MM.1S (cell line): ENCODE data around the gene PRF1.

ENCODE experiments used
- DNase-seq: peaks from one replicate; pipeline ENCODE4 v3.0.0-alpha.2; 2015
- H2AFZ ChIP-seq: fragments of 300-600 bp; sonication (generic); 2 replicates; pipeline ENCODE4 v1.6.0; 2016; ENCODE audit warnings: antibody characterized with exemption, low read length
- H3F3A ChIP-seq: fragments of 300-600 bp; sonication (generic); 2 replicates; pipeline ENCODE4 v1.6.1; 2016; ENCODE audit warnings: mild to moderate bottlenecking, antibody characterized with exemption, low read length, moderate library complexity, mixed read lengths; ENCODE audit not compliant: insufficient read depth
- H3K27ac ChIP-seq: fragments of 300-600 bp; sonication (generic); 2 replicates; pipeline ENCODE4 v1.5.1; 2016; ENCODE audit warnings: mild to moderate bottlenecking, low read length
- H3K27me3 ChIP-seq: fragments of 300-600 bp; sonication (generic); replicated peaks from 2 replicates; pipeline ENCODE4 v1.6.0; 2016; ENCODE audit warnings: low read length; ENCODE audit not compliant: insufficient read depth
- H3K36me3 ChIP-seq: fragments of 300-600 bp; sonication (generic); replicated peaks from 2 replicates; pipeline ENCODE4 v1.6.1; 2016; ENCODE audit warnings: mild to moderate bottlenecking, low read length, mixed read lengths; ENCODE audit not compliant: insufficient read depth
- H3K4me1 ChIP-seq: fragments of 300-600 bp; sonication (generic); 2 replicates; pipeline ENCODE4 v1.6.1; 2016; ENCODE audit warnings: low read length, mixed read lengths
- H3K4me2 ChIP-seq: fragments of 300-600 bp; sonication (generic); 2 replicates; pipeline ENCODE4 v1.6.0; 2016; ENCODE audit warnings: low read depth, low read length
- H3K4me3 ChIP-seq: fragments of 300-600 bp; sonication (generic); 2 replicates; pipeline ENCODE4 v1.5.1; 2016; ENCODE audit warnings: low read length, mixed read lengths
- H3K79me2 ChIP-seq: fragments of 300-600 bp; sonication (generic); 2 replicates; pipeline ENCODE4 v1.6.1; 2016; ENCODE audit warnings: mixed run types, low read length, mixed read lengths
- H3K9ac ChIP-seq: fragments of 300-600 bp; sonication (generic); 2 replicates; pipeline ENCODE4 v1.6.1; 2016; ENCODE audit warnings: low read length, mixed read lengths
- H3K9me2 ChIP-seq: fragments of 300-600 bp; sonication (generic); replicated peaks from 2 replicates; pipeline ENCODE4 v1.6.1; 2016; ENCODE audit warnings: mild to moderate bottlenecking, low read length, mixed read lengths; ENCODE audit not compliant: insufficient read depth
- H3K9me3 ChIP-seq: fragments of 300-600 bp; sonication (generic); replicated peaks from 2 replicates; pipeline ENCODE4 v1.6.1; 2016; ENCODE audit warnings: mild to moderate bottlenecking, low read length, mixed read lengths; ENCODE audit not compliant: insufficient read depth
- H4K20me1 ChIP-seq: fragments of 300-600 bp; sonication (generic); 2 replicates; pipeline ENCODE4 v1.6.1; 2016; ENCODE audit warnings: mild to moderate bottlenecking, low read length, moderate library complexity, mixed read lengths; ENCODE audit not compliant: insufficient read depth
- CTCF ChIP-seq: fragments of 300-600 bp; sonication (generic); IDR thresholded peaks from 2 replicates; pipeline ENCODE4 v1.5.1; 2016; ENCODE audit warnings: antibody characterized with exemption, low read length, mixed read lengths
- EZH2 ChIP-seq: fragments of 300-600 bp; sonication (generic); optimal IDR thresholded peaks from 2 replicates; pipeline ENCODE3; 2017; ENCODE audit warnings: low read depth, mild to moderate bottlenecking, antibody characterized with exemption, low read length, mixed read lengths
- EZH2phosphoT487 ChIP-seq: fragments of 300-600 bp; sonication (generic); IDR thresholded peaks from 2 replicates; pipeline ENCODE4 v1.6.1; 2018; ENCODE audit warnings: antibody characterized with exemption, low read length

The PRF1 gene

GRCh38 chr10:70562036-70562755 is 40.3 kb downstream of the PRF1 start:
- H3K79me2 ChIP-seq, result 0 out of 2 replicates have a peak, but pooled peaks cover 6% of the 10 kb centered on the region
- H3K9me3 ChIP-seq, result no peaks in the 10 kb centered on the region
- no peak overlapping the region for H3K9ac ChIP-seq
- H4K20me1 ChIP-seq, result no peaks in the 10 kb centered on the region
- H3K36me3 ChIP-seq, result no peaks in the 10 kb centered on the region; the same call in 1 of the 2 replicates
- H2AFZ ChIP-seq, result no peak overlapping the region
- H3F3A ChIP-seq, result no peaks in the 10 kb centered on the region
- H3K27ac ChIP-seq, result no peak overlapping the region
- H3K27me3 ChIP-seq, result no peaks in the 10 kb centered on the region
- DNase-seq, result no peak
- H3K4me1 ChIP-seq, result no peaks in the 10 kb centered on the region
- H3K9me2 ChIP-seq, result no peaks in the 10 kb centered on the region
- no peak overlapping the region for H3K4me3 ChIP-seq
- TF ChIP-seq EZH2 (no peak), EZH2phosphoT487 (no peak), CTCF (no peak)
- H3K4me2 ChIP-seq, result no peak overlapping the region

DNA sequence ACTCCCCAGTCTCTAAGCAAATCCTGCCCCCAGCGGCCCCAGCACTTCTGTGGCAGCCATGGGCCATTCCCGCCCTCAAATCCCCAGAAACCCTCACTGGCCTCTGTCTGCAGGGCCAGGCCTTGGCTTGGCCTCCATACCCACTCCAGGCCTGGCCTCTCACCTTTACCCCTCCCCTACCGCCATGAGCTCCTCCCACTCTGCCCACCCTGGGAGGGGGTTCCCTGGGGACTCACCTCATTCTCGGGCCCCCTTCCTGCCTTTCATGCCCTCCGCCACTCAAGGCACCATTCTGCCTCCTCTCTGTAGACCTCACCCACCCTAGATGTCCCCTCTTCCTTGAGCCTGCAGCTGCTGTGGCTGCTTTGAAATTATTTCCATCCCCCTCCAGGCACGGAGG is 41.0 kb downstream of the PRF1 start:
- no peak overlapping the region for H3K9ac ChIP-seq
- H3K4me2 ChIP-seq, result no peak overlapping the region
- no peak overlapping the region for H2AFZ ChIP-seq
- H3K4me1 ChIP-seq, result no peaks in the 10 kb centered on the region
- H3K27ac ChIP-seq, result no peak overlapping the region
- H3K4me3 ChIP-seq, result no peak overlapping the region
- H3K36me3 ChIP-seq, result no peaks in the 10 kb centered on the region; the same call in 1 of the 2 replicates
- no peaks in the 10 kb centered on the region for H3K27me3 ChIP-seq
- H3K9me2 ChIP-seq, result no peaks in the 10 kb centered on the region
- no peak for TF ChIP-seq CTCF
- TF ChIP-seq EZH2, result no peak
- no peak for TF ChIP-seq EZH2phosphoT487
- no peaks in the 10 kb centered on the region for H3F3A ChIP-seq
- H4K20me1 ChIP-seq, result no peaks in the 10 kb centered on the region
- H3K9me3 ChIP-seq, result no peaks in the 10 kb centered on the region
- H3K79me2 ChIP-seq, result 0 out of 2 replicates have a peak, but pooled peaks cover 6% of the 10 kb centered on the region
- no peak for DNase-seq

- Histone ChIP-seq H3K9me2 (no peaks in the 10 kb centered on the region), H2AFZ (no peak overlapping the region), H3K36me3 (no peaks in the 10 kb centered on the region; the same call in 1 of the 2 replicates), H3K27me3 (no peaks in the 10 kb centered on the region), H3F3A (no peaks in the 10 kb centered on the region), H3K4me3 (no peak overlapping the region), H4K20me1 (no peaks in the 10 kb centered on the region), H3K27ac (no peak overlapping the region), H3K9ac (no peak overlapping the region), H3K4me2 (no peak overlapping the region), H3K4me1 (no peaks in the 10 kb centered on the region), H3K9me3 (no peaks in the 10 kb centered on the region), H3K79me2 (0 out of 2 replicates have a peak, but pooled peaks cover 6% of the 10 kb centered on the region)
- no peak for TF ChIP-seq EZH2phosphoT487
- no peak for TF ChIP-seq EZH2
- no peak for TF ChIP-seq CTCF
- no peak for DNase-seq
Measured at GRCh38 chr10:70561070-70561469, 41.5 kb downstream of the PRF1 start.
